Activated CD4-positive, CD25-positive, alpha-beta regulatory T cell treated with anti-CD3 and anti-CD28 coated beads, Interleukin-2, amount 50 U/mL, for 16 hours (primary cell): ENCODE data around the gene SNX25.

Experiments
- DNase-seq: peaks from one replicate; pipeline ENCODE4 v3.0.0-alpha.2; 2020; ENCODE audit warnings: low read depth, low spot score

The SNX25 gene

DNA sequence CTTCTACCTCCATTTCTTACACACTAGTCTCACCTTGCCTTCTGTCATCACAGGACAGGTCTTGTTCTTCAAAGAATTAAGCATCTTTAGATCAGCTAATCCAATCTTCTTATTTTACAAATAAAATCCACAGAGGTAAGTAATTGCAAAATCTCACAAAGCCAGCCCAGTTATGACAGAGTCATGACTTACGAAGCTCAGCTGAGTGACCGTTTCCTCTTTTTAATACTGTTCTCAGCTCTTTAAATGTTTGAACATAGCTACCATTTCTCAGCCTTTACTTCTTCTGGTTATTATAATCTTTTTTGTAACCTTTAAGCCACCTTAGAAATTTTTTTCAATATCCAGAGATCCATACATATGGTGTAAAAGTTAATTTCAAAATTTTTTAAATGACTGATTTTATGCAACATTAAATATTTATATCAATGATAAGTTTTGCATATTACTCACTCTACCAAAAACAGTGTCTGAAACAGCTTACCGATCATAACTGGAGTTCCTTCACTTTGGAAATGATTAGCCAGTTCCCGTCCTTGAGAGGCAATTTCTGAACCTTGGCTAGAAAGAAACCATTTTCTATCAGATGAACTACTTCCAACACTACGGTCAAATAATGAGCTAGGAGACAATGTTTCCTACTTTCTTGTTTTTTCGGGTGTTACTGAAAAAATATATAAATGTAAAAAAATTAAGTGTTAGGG is 196.1 kb downstream of the SNX25 start:
- no peak for DNase-seq

GRCh38 chr4:185408432-185408831 is 199.0 kb downstream of the SNX25 start:
- no peak for DNase-seq

- no peak for DNase-seq
Measured at GRCh38 chr4:185411849-185412248, 202.5 kb downstream of the SNX25 start.

DNA sequence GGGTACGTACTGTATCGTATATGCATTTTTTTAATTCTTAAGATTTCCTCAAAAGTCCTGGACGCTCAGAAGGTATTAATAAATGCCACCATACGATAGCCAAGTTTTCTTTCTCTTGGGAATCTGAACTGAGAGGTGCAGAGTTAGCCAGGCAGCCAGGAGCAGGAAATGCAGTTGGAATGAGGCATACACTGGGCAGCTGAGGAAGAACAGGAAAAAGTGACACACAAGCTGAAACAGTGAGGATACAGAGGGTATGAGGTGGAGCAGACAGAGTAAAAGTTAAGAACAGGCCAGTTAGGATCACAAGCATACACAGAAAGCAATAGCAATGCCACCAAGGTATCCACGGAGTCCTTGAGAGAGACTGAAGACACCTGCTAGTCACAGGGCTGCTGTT is 203.0 kb downstream of the SNX25 start:
- DNase-seq, result no peak
